IMR-90 (cell line): ENCODE results near the gene CAMTA1. TPM values are rescaled to one million over a fixed set of nuclear protein-coding genes. Genes with fewer than 3 reads are reported as not detected.

Experiments used
- ATAC-seq: fragments of 200-7000 bp; cut with Tn5 transposase; 2 replicates; pipeline ENCODE4 v1.9.1; 2020; ENCODE audit warnings: low read depth, mild to moderate bottlenecking, moderate library complexity
- BruUV-seq: library from RNA; stranded (reverse); fragments of 400-500 nt; replicated peaks from 2 replicates; lab custom pipeline; 2021; lab: Mats Ljungman, UMichigan
- CTCF ChIA-PET: fragments of 300-600 bp; formaldehyde crosslinking; extraction: SDS; loops from one replicate; lab custom pipeline; 2021; ENCODE audit warnings: antibody characterized with exemption; lab: Yijun Ruan, JAX
- POLR2A ChIA-PET: fragments of 300-600 bp; sonication (Branson Sonifier 250); formaldehyde crosslinking; loops from one replicate; lab custom pipeline; 2022; ENCODE audit warnings: antibody characterized with exemption; ENCODE audit not compliant: unreplicated experiment; lab: Charles Lee
- DNase-seq: peaks from one replicate; pipeline ENCODE4 v3.0.0; 2013
- H2AFZ ChIP-seq: replicated peaks from 2 replicates; pipeline ENCODE3; 2013; ENCODE audit warnings: low read length, mild to moderate bottlenecking; ENCODE audit not compliant: poor library complexity
- H2AK5ac ChIP-seq: 2 replicates; pipeline ENCODE4 v1.6.1; 2013; ENCODE audit warnings: low read depth, low read length, inconsistent platforms
- H2AK9ac ChIP-seq: replicated peaks from 2 replicates; pipeline ENCODE3; 2013; ENCODE audit warnings: mild to moderate bottlenecking, low read depth, low read length, moderate library complexity; ENCODE audit not compliant: poor library complexity
- H2BK120ac ChIP-seq: 2 replicates; pipeline ENCODE4 v1.6.1; 2013; ENCODE audit warnings: low read depth, low read length, inconsistent platforms
- H2BK15ac ChIP-seq: 3 replicates; pipeline ENCODE4 v1.6.1; 2013; ENCODE audit warnings: low read depth, low read length, inconsistent platforms
- H2BK20ac ChIP-seq: 2 replicates; pipeline ENCODE4 v1.6.1; 2013; ENCODE audit warnings: low read depth, mild to moderate bottlenecking, inconsistent platforms, low read length, moderate library complexity
- H2BK5ac ChIP-seq: 2 replicates; pipeline ENCODE4 v1.6.1; 2013; ENCODE audit warnings: mild to moderate bottlenecking, low read depth, low read length, inconsistent platforms; ENCODE audit not compliant: poor library complexity, severe bottlenecking
- H3K14ac ChIP-seq: replicated peaks from 2 replicates; pipeline ENCODE4 v1.6.1; 2013; ENCODE audit warnings: low read depth, low read length, inconsistent platforms
- H3K18ac ChIP-seq: 2 replicates; pipeline ENCODE4 v1.6.1; 2013; ENCODE audit warnings: low read depth, low read length, control low read depth
- H3K23ac ChIP-seq: 2 replicates; pipeline ENCODE4 v1.6.1; 2013; ENCODE audit warnings: low read depth, low read length, inconsistent platforms
- H3K27ac ChIP-seq: 2 replicates; pipeline ENCODE4 v1.5.1; 2013; ENCODE audit warnings: mild to moderate bottlenecking, control low read depth, low read length; ENCODE audit not compliant: insufficient read depth
- H3K27me3 ChIP-seq: 2 replicates; pipeline ENCODE4 v1.6.1; 2013; ENCODE audit warnings: low read length; ENCODE audit not compliant: control insufficient read depth, insufficient read depth
- H3K36me3 ChIP-seq: 2 replicates; pipeline ENCODE4 v1.6.1; 2013; ENCODE audit warnings: low read length, mixed read lengths; ENCODE audit not compliant: control insufficient read depth, insufficient read depth
- H3K4ac ChIP-seq: 2 replicates; pipeline ENCODE4 v1.6.1; 2013; ENCODE audit warnings: low read depth, low read length, inconsistent platforms
- H3K4me1 ChIP-seq: 2 replicates; pipeline ENCODE4 v1.6.1; 2013; ENCODE audit warnings: low read length, mixed read lengths; ENCODE audit not compliant: control insufficient read depth, insufficient read depth
- H3K4me2 ChIP-seq: 2 replicates; pipeline ENCODE4 v1.6.1; 2013; ENCODE audit warnings: low read depth, mild to moderate bottlenecking, control low read depth, low read length, moderate library complexity
- H3K4me3 ChIP-seq: 2 replicates; pipeline ENCODE4 v1.5.1; 2013; ENCODE audit warnings: low read depth, mild to moderate bottlenecking, control low read depth, low read length, moderate library complexity; ENCODE audit not compliant: insufficient read depth
- H3K56ac ChIP-seq: 2 replicates; pipeline ENCODE4 v1.6.1; 2013; ENCODE audit warnings: low read length, inconsistent platforms; ENCODE audit not compliant: insufficient read depth; ENCODE audit errors: extremely low read depth
- H3K79me1 ChIP-seq, 2 experiments: 2 replicates each; pipeline ENCODE4 v1.6.1; 2013; ENCODE audit warnings: low read length in 2 of 2, inconsistent platforms in 1 of 2, low read depth in 1 of 2
- H3K9ac ChIP-seq: 2 replicates; pipeline ENCODE4 v1.6.1; 2013; ENCODE audit warnings: low read depth, low read length, control low read depth
- H3K9me1 ChIP-seq: 2 replicates; pipeline ENCODE4 v1.6.1; 2013; ENCODE audit warnings: low read length, inconsistent platforms; ENCODE audit not compliant: insufficient read depth
- H3K9me3 ChIP-seq: 2 replicates; pipeline ENCODE4 v1.6.1; 2013; ENCODE audit warnings: low read length; ENCODE audit not compliant: control insufficient read depth, insufficient read depth
- H4K20me1 ChIP-seq: 2 replicates; pipeline ENCODE4 v1.6.1; 2013; ENCODE audit warnings: low read length, inconsistent platforms; ENCODE audit not compliant: insufficient read depth
- H4K5ac ChIP-seq: 2 replicates; pipeline ENCODE4 v1.6.1; 2013; ENCODE audit warnings: mild to moderate bottlenecking, low read depth, low read length, control low read depth
- H4K8ac ChIP-seq, 2 experiments: 2 replicates each; pipeline ENCODE4 v1.6.1; 2013; ENCODE audit warnings: low read depth in 2 of 2, low read length in 2 of 2, control low read depth in 1 of 2, inconsistent platforms in 1 of 2
- H4K91ac ChIP-seq: 2 replicates; pipeline ENCODE4 v1.6.1; 2013; ENCODE audit warnings: low read depth, low read length, inconsistent platforms; ENCODE audit not compliant: insufficient read depth
- FOS ChIP-seq: fragments of 150-350 bp; IDR thresholded peaks from 2 replicates; pipeline ENCODE4 v1.6.1; 2016; ENCODE audit warnings: low read depth, low read length
- RAD21 ChIP-seq: IDR thresholded peaks from 2 replicates; pipeline ENCODE4 v1.6.1; 2012; ENCODE audit warnings: low read length, improper control_type of control experiment
- SMC3 ChIP-seq: fragments of 150-350 bp; IDR thresholded peaks from 2 replicates; pipeline ENCODE4 v1.6.1; 2016; ENCODE audit warnings: low read depth, mild to moderate bottlenecking, antibody characterized with exemption, low read length, moderate library complexity
- WGBS, 2 experiments: methylation state at CpG; one replicate each; pipeline versions ENCODE4 v1.1.5 to v1.1.7; 2013; ENCODE audit warnings: missing lambda C conversion rate in 2 of 2; ENCODE audit not compliant: insufficient read length in 1 of 2; ENCODE audit errors: extremely low coverage in 2 of 2; 5-methylcytosine and 5-hydroxymethylcytosine counted together
- dilution Hi-C: fragments of 300-500 bp; cut with HindIII; formaldehyde crosslinking; loops from one replicate; pipeline ENCODE4 v1.14.3; 2018; ENCODE audit warnings: low sequenced_read_pairs; ENCODE audit not compliant: unreplicated experiment
- in situ Hi-C: fragments of 300-500 bp; cut with MboI; formaldehyde crosslinking; loops from 3 replicates; pipeline ENCODE4 v1.14.3; 2019; ENCODE audit warnings: low sequenced_read_pairs, inconsistent platforms, mixed read lengths
- intact Hi-C: fragments of 100-400 bp; cut with micrococcal nuclease; formaldehyde crosslinking; loops from 2 replicates; pipeline ENCODE4 v1.10.0; 2022
- polyA plus RNA-seq, 3 experiments: library from polyadenylated mRNA; depleted of rRNA; stranded (reverse); fragments of >200 nt; gene quantifications; 2 replicates each; pipeline ENCODE4 v1.2.3, GENCODE V29; 2012; ENCODE audit warnings: low replicate concordance in 1 of 3
- total RNA-seq: library from RNA; depleted of rRNA; stranded (reverse); fragments of >200 nt; gene quantifications from 2 replicates; pipeline ENCODE4 v1.2.3, GENCODE V29; 2012

CAMTA1 gene
- total and polyA plus RNA-seq, 2 of the 4 experiments (the other 2 are of a cell fraction): 35.5 to 74.3 TPM

- no peak for ATAC-seq
- BruUV-seq: no TSS peak
- peak overlapping the region; percentile 39 for H2AFZ ChIP-seq
- no peaks in the 10 kb centered on the region for H3K9me3 ChIP-seq
- no peaks in the 10 kb centered on the region for H3K36me3 ChIP-seq
- H4K5ac ChIP-seq: no peak overlapping the region
- H2BK15ac ChIP-seq: no peak overlapping the region
- no peak overlapping the region for H3K4me2 ChIP-seq
- no peak overlapping the region for H3K56ac ChIP-seq
- in situ Hi-C loops (no loop called here), dilution Hi-C loops (no loop called here), intact Hi-C loops (loop anchor here (10.0 kb wide), 1 partner anchor 442 kb away; no protein-coding TSS in a partner anchor)
- H2AK5ac ChIP-seq: 0 out of 2 replicates have a peak overlapping the region, but pooled peaks have one; percentile 3
- DNase-seq: no peak
- H3K79me1 ChIP-seq: no peaks in the 10 kb centered on the region
- H2BK20ac ChIP-seq: no peak overlapping the region
- no peak overlapping the region for H4K8ac ChIP-seq
- H3K14ac ChIP-seq: no peak overlapping the region
- no peak overlapping the region for H3K4ac ChIP-seq
- H3K23ac ChIP-seq: no peak overlapping the region
- H2AK9ac ChIP-seq: no peak overlapping the region
- H3K9ac ChIP-seq: no peak overlapping the region
- no peak overlapping the region for H2BK120ac ChIP-seq
- H2BK5ac ChIP-seq: no peak overlapping the region
- no peaks in the 10 kb centered on the region for H4K20me1 ChIP-seq
- POLR2A ChIA-PET: no interaction called here
- H3K4me3 ChIP-seq: no peak overlapping the region
- no peak overlapping the region for H3K27ac ChIP-seq
- CTCF ChIA-PET: no interaction called here
- no peaks in the 10 kb centered on the region for H3K27me3 ChIP-seq
- H3K4me1 ChIP-seq: no peaks in the 10 kb centered on the region
- TF ChIP-seq RAD21 (no peak), SMC3 (no peak), FOS (no peak)
- 85% methylated on average over 4 of the region's 24 CpGs; no CpG with 5 or more reads in 1 of the 2 experiments for WGBS, 2 experiments
- H4K91ac ChIP-seq: no peak overlapping the region
- H3K18ac ChIP-seq: no peak overlapping the region
- H3K9me1 ChIP-seq: no peaks in the 10 kb centered on the region
These were observed 561.6 kb downstream of the CAMTA1 start for GRCh38 chr1:7346600-7347570.
